SK-N-SH (cell line): ENCODE measurements around the gene WWP2. TPM values are rescaled to one million over a fixed set of nuclear protein-coding genes. Genes with fewer than 3 reads are reported as not detected.
"Not testable (repeated sequence)": the region's sequence is repeated elsewhere in the genome, so short reads cannot be mapped to it uniquely, and the experiment has no call there.

Experiments used
- CTCF ChIA-PET: fragments of 300-600, 350-600 bp; formaldehyde crosslinking; extraction: SDS; loops from one replicate; lab custom pipeline; 2021; lab: Yijun Ruan, JAX
- POLR2A ChIA-PET: fragments of 350-600 bp; sonication (Branson Sonifier 250); formaldehyde crosslinking; extraction: SDS; loops from one replicate; lab custom pipeline; 2020; ENCODE audit warnings: antibody characterized with exemption, inconsistent platforms; lab: Yijun Ruan, JAX
- DNase-seq: peaks from one replicate; pipeline ENCODE4 v3.0.0; 2012
- H2AFZ ChIP-seq: fragments of 200-600 bp; sonication (generic); 2 replicates; pipeline ENCODE4 v1.8.1; 2016; ENCODE audit warnings: antibody characterized with exemption, mild to moderate bottlenecking, low read depth
- H3F3A ChIP-seq: fragments of 200-600 bp; sonication (generic); replicated peaks from 2 replicates; pipeline ENCODE3; 2016; ENCODE audit warnings: antibody characterized with exemption, mild to moderate bottlenecking; ENCODE audit not compliant: insufficient read depth
- H3K27ac ChIP-seq, 2 experiments: fragments of 200-500 bp in 1 of 2; fragments of 200-600 bp in 1 of 2; sonication (Bioruptor generic) in 1 of 2; sonication (generic), shearing (Covaris generic) in 1 of 2; 2 replicates each; pipeline versions ENCODE4 v1.5.1 to v1.6.1; 2014 to 2016; ENCODE audit warnings: low read depth in 2 of 2, inconsistent platforms in 1 of 2, low read length in 1 of 2, mild to moderate bottlenecking in 1 of 2, mixed read lengths in 1 of 2
- H3K27me3 ChIP-seq: fragments of 200-600 bp; sonication (generic), shearing (Covaris generic); 2 replicates; pipeline ENCODE4 v1.6.1; 2016; ENCODE audit warnings: mixed run types; ENCODE audit not compliant: insufficient read depth
- H3K36me3 ChIP-seq, 2 experiments: fragments of 200-500 bp in 1 of 2; fragments of 200-600 bp in 1 of 2; sonication (Bioruptor generic) in 1 of 2; sonication (generic) in 1 of 2; replicated peaks in 1 of 2; 2 replicates each; pipeline versions ENCODE3 to v1.5.1; 2014 to 2016; ENCODE audit warnings: low read length in 1 of 2, mild to moderate bottlenecking in 1 of 2; ENCODE audit not compliant: insufficient read depth in 2 of 2, control insufficient read depth in 1 of 2
- H3K4me1 ChIP-seq, 2 experiments: fragments of 200-500 bp in 1 of 2; fragments of 200-600 bp in 1 of 2; sonication (Bioruptor generic) in 1 of 2; sonication (generic), shearing (Covaris generic) in 1 of 2; 2 replicates each; pipeline versions ENCODE4 v1.5.1 to v1.6.1; 2014 to 2016; ENCODE audit warnings: low read depth in 1 of 2, low read length in 1 of 2, mixed run types in 1 of 2; ENCODE audit not compliant: insufficient read depth in 2 of 2, control insufficient read depth in 1 of 2
- H3K4me2 ChIP-seq: fragments of 200-600 bp; sonication (generic), shearing (Covaris generic); 2 replicates; pipeline ENCODE4 v1.6.1; 2017; ENCODE audit warnings: mixed run types
- H3K4me3 ChIP-seq, 2 experiments: fragments of 200-500 bp in 1 of 2; fragments of 200-600 bp in 1 of 2; sonication (Bioruptor generic) in 1 of 2; sonication (generic), shearing (Covaris generic) in 1 of 2; 2 replicates each; pipeline versions ENCODE4 v1.5.1 to v1.8.1; 2014 to 2016; ENCODE audit warnings: low read depth in 2 of 2, inconsistent platforms in 1 of 2, low read length in 1 of 2, mild to moderate bottlenecking in 1 of 2, mixed read lengths in 1 of 2, moderate library complexity in 1 of 2
- H3K79me2 ChIP-seq: fragments of 200-600 bp; sonication (generic); 2 replicates; pipeline ENCODE4 v1.8.1; 2017; ENCODE audit warnings: mild to moderate bottlenecking; ENCODE audit not compliant: insufficient read depth
- H3K9ac ChIP-seq: fragments of 200-600 bp; sonication (generic); 2 replicates; pipeline ENCODE4 v1.6.1; 2017; ENCODE audit warnings: mixed run types
- H3K9me2 ChIP-seq: fragments of 200-600 bp; sonication (generic); 2 replicates; pipeline ENCODE4 v1.6.1; 2017; ENCODE audit warnings: mixed run types
- H3K9me3 ChIP-seq: fragments of 200-600 bp; sonication (generic); 2 replicates; pipeline ENCODE4 v1.6.1; 2017; ENCODE audit warnings: mixed run types, mild to moderate bottlenecking, moderate library complexity
- H4K20me1 ChIP-seq: fragments of 200-600 bp; sonication (generic); 2 replicates; pipeline ENCODE4 v1.6.1; 2017; ENCODE audit warnings: mild to moderate bottlenecking, mixed run types; ENCODE audit not compliant: insufficient read depth
- EP300 ChIP-seq, 2 experiments: IDR thresholded peaks; 2 replicates each; pipeline versions ENCODE4 v1.4.0 to v1.6.1; 2012; ENCODE audit warnings: borderline replicate concordance in 1 of 2, low read depth in 1 of 2, low read length in 1 of 2
- GABPA ChIP-seq: IDR thresholded peaks from 2 replicates; pipeline ENCODE4 v1.4.0; 2012; ENCODE audit warnings: low read depth, mild to moderate bottlenecking
- MAX ChIP-seq: IDR thresholded peaks from 2 replicates; pipeline ENCODE4 v1.4.0; 2012; ENCODE audit warnings: low read depth
- REST ChIP-seq: IDR thresholded peaks from 2 replicates; pipeline ENCODE4 v1.6.1; 2012; ENCODE audit warnings: mild to moderate bottlenecking, low read depth, low read length, moderate library complexity
- TCF12 ChIP-seq: IDR thresholded peaks from 2 replicates; pipeline ENCODE4 v1.4.0; 2012
- TEAD4 ChIP-seq: IDR thresholded peaks from 2 replicates; pipeline ENCODE4 v1.4.0; 2012; ENCODE audit warnings: mild to moderate bottlenecking, borderline replicate concordance; ENCODE audit not compliant: insufficient read depth
- ZBTB33 ChIP-seq: IDR thresholded peaks from 2 replicates; pipeline ENCODE4 v1.4.0; 2012; ENCODE audit warnings: low read depth, borderline replicate concordance
- WGBS: methylation state at CpG from one replicate; pipeline ENCODE4 v1.1.6; 2017; ENCODE audit warnings: low lambda C conversion rate; 5-methylcytosine and 5-hydroxymethylcytosine counted together
- polyA plus RNA-seq, 3 experiments: library from polyadenylated mRNA; depleted of rRNA; stranded (reverse); fragments of >200 nt; gene quantifications; 2 replicates each; pipeline ENCODE4 v1.2.3, GENCODE V29; 2012

The WWP2 gene
- polyA plus RNA-seq, 1 of the 3 experiments (the other 2 are of a cell fraction): 13.3 TPM

- Histone ChIP-seq H3K27me3 (no peaks in the 10 kb centered on the region), H3K4me3 (no peak overlapping the region), H3K9me3 (no peaks in the 10 kb centered on the region), H3K79me2 (no peaks in the 10 kb centered on the region), H4K20me1 (no peaks in the 10 kb centered on the region), H3K9ac (no peak overlapping the region), H3K4me1 (no peaks in the 10 kb centered on the region; a peak in 1 of 4 replicates), H3K9me2 (no peaks in the 10 kb centered on the region), H2AFZ (no peak overlapping the region), H3K36me3 (peaks cover 6 to 20% of the 10 kb centered on the region in 2 experiments), H3K4me2 (no peak overlapping the region), H3K27ac (no peak overlapping the region), H3F3A (peaks cover 4% of the 10 kb centered on the region)
- TF ChIP-seq ZBTB33: no peak
- no peak for TF ChIP-seq REST
- no peak for TF ChIP-seq MAX
- no peak for TF ChIP-seq GABPA
- no peak for TF ChIP-seq TEAD4
- no peak for TF ChIP-seq EP300 (IDR thresholded peaks at IDR 0.05; ENCODE audit: borderline replicate concordance in 1 of 2, low read depth in 1 of 2, low read length in 1 of 2)
- CTCF ChIA-PET: interaction anchor here (1.6 to 10.2 kb wide), 3 partner anchors 10 to 138 kb away, joined by 3 to 117 read pairs (median 10); no protein-coding TSS in a partner anchor
- POLR2A ChIA-PET: no interaction called here
- WGBS: 99% methylated on average over 11 of the region's 11 CpGs
- no peak for DNase-seq
Observed at GRCh38 chr16:69799611-69800031, 37.5 kb downstream of the WWP2 start.

GRCh38 chr16:69804297-69804696 is 42.2 kb downstream of the WWP2 start:
- Histone ChIP-seq H3K79me2 (no peaks in the 10 kb centered on the region), H3K9me3 (no peaks in the 10 kb centered on the region), H3K27ac (peak overlapping the region in 1 of 2 experiments; percentile 17; a peak in 1 of 4 replicates), H3K4me2 (no peak overlapping the region), H3F3A (peaks cover 16% of the 10 kb centered on the region), H4K20me1 (no peaks in the 10 kb centered on the region), H3K9me2 (no peaks in the 10 kb centered on the region), H3K4me3 (no peak overlapping the region), H3K4me1 (no peaks in the 10 kb centered on the region; a peak in 1 of 4 replicates), H3K9ac (no peak overlapping the region), H3K36me3 (peaks cover 4 to 19% of the 10 kb centered on the region in 2 experiments), H2AFZ (no peak overlapping the region), H3K27me3 (no peaks in the 10 kb centered on the region)
- ChIA-PET CTCF (interaction anchor here (1.1 to 1.5 kb wide), 2 partner anchors 126 to 133 kb away, joined by 3 to 8 read pairs; no protein-coding TSS in a partner anchor), POLR2A (no interaction called here)
- WGBS: 6% methylated on average over 1 of the region's 1 CpG
- no peak for DNase-seq
- TF ChIP-seq TCF12 (peak; percentile 45; the same call in 1 of the 2 replicates), ZBTB33 (no peak)

- H3K4me2 ChIP-seq, H3K9me3 ChIP-seq, H2AFZ ChIP-seq, POLR2A ChIA-PET, H3K9me2 ChIP-seq, H3K27me3 ChIP-seq, DNase-seq, H3K9ac ChIP-seq, H3K4me1 ChIP-seq, H3K79me2 ChIP-seq, H3K27ac ChIP-seq, H3K4me3 ChIP-seq, H4K20me1 ChIP-seq: not testable (repeated sequence)
- peaks cover 16% of the 10 kb centered on the region for H3F3A ChIP-seq
- CTCF ChIA-PET: interaction anchor here (0.7 to 4.3 kb wide), 4 partner anchors 7 to 123 kb away, joined by 3 to 21 read pairs (median 10); no protein-coding TSS in a partner anchor
- H3K36me3 ChIP-seq: peaks cover 0 to 14% of the 10 kb centered on the region in 2 experiments
Observed at GRCh38 chr16:69806776-69807175, 44.6 kb downstream of the WWP2 start.
